Measurements from ENCODE around the gene AGAP5.
"Not testable (repeated sequence)": the region's sequence is repeated elsewhere in the genome, so short reads cannot be mapped to it uniquely, and the experiment has no call there.

AGAP5 gene

GRCh38 chr10:73697675-73698159 is at the start of gene AGAP5:
Gene AGAP5, minus strand, starts transcription at chr10:73698109. Its CDS starts 354 bp downstream, at chr10:73697755.
- not testable (repeated sequence) for DNase-seq

GRCh38 chr10:73746721-73747120 is 48.8 kb upstream of the AGAP5 start:
- no peak for DNase-seq

GRCh38 chr10:73744664-73744975 is 46.7 kb upstream of the AGAP5 start:
- peak; percentile 69 for DNase-seq

GRCh38 chr10:73743905-73744663 is 46.2 kb upstream of the AGAP5 start, which contains the start of gene SEC24C:
Gene SEC24C, plus strand, starts transcription at chr10:73744372. Its CDS starts 2,461 bp downstream, at chr10:73746833.
- peak; percentile 96 for DNase-seq

GRCh38 chr10:73743327-73743904 is 45.5 kb upstream of the AGAP5 start:
- no peak for DNase-seq

- no peak for DNase-seq
Observed at GRCh38 chr10:73742454-73742734, 44.5 kb upstream of the AGAP5 start.

GRCh38 chr10:73740501-73741254 is 42.8 kb upstream of the AGAP5 start:
- DNase-seq = not testable (repeated sequence)

GRCh38 chr10:73734796-73735305 is 36.9 kb upstream of the AGAP5 start:
- DNase-seq = no peak

GRCh38 chr10:73734028-73734720 is 36.3 kb upstream of the AGAP5 start:
- no peak for DNase-seq

GRCh38 chr10:73732931-73733623 is 35.2 kb upstream of the AGAP5 start:
- DNase-seq = no peak

- DNase-seq = no peak
Observed at GRCh38 chr10:73732426-73732825, 34.5 kb upstream of the AGAP5 start.

- DNase-seq = no peak
Observed at GRCh38 chr10:73731588-73732375, 33.9 kb upstream of the AGAP5 start.

- DNase-seq = peak; percentile 96
Observed at GRCh38 chr10:73730153-73730906, 32.4 kb upstream of the AGAP5 start.

- peak; percentile 65 for DNase-seq
Observed at GRCh38 chr10:73729781-73730152, 31.9 kb upstream of the AGAP5 start.

GRCh38 chr10:73723516-73723915 is 25.6 kb upstream of the AGAP5 start:
- DNase-seq = no peak

- not testable (repeated sequence) for DNase-seq
Observed at GRCh38 chr10:73720561-73720960, 22.7 kb upstream of the AGAP5 start.

GRCh38 chr10:73717556-73717955 is 19.6 kb upstream of the AGAP5 start:
- DNase-seq = no peak

GRCh38 chr10:73716251-73716650 is 18.3 kb upstream of the AGAP5 start:
- no peak for DNase-seq

GRCh38 chr10:73715179-73716156 is 17.6 kb upstream of the AGAP5 start:
- not testable (repeated sequence) for DNase-seq

- DNase-seq = not testable (repeated sequence)
Observed at GRCh38 chr10:73714483-73714882, 16.6 kb upstream of the AGAP5 start.

Data from activated CD4-positive, alpha-beta T cell treated with anti-CD3 and anti-CD28 coated beads, Interleukin-2, Interleukin-6, amounts not matched to agents 100 ng/mL and 50 ng/mL, durations not matched to agents 16 hours and 8 hours (primary cell).